Spleen (tissue), 7 donors: ENCODE data around the gene MACROD2.

Experiments
- POLR2A ChIP-seq, 3 donors: fragments of 450-650 bp; IDR thresholded peaks; one replicate each; pipeline ENCODE4 v1.5.1; 2017; ENCODE audit warnings: antibody characterized with exemption in 3 of 3, mild to moderate bottlenecking in 1 of 3
- TF ChIP-seq, protein P1 (sequence below), 11 experiments: fragments of 200-600 bp in 7 of 11; fragments of 450-650 bp in 4 of 11; sonication (generic) in 4 of 11; IDR thresholded peaks in 8 of 11; conservative IDR thresholded peaks in 3 of 11; 1 replicate in 7 of 11; 2 replicates in 4 of 11; pipeline versions ENCODE4 v1.4.0 to v1.8.0; 2016 to 2021; ENCODE audit warnings: antibody characterized with exemption in 11 of 11, inconsistent platforms in 4 of 11, mild to moderate bottlenecking in 1 of 11
- donor health status: DM: no; HTN: no; CAD: no; lungs with moderate emphysema.
- donor health status: DM: no; HTN: no; CAD: no.
- donor health status: DM: no; HTN: no; CAD: no.

DNA sequence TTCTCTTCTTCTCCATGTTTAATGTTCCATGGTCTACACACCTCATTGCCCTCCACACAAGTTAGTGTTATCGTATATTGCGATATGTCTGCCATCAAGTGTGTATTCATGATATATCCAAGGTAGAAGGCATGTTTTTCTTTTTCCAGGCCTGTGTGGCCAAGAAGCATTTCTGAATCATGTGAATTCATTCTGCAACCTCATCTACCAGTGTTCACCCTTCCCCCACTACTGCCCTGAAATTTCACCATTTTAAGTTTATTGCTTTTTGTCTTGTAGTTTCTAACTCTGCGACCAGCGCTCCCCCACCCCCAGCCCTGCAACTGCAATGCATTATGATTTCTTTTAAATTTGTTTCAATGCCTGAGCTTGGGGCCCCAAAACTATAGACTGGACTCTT is 960.1 kb downstream of the MACROD2 start:
- TF ChIP-seq, protein P1, sequence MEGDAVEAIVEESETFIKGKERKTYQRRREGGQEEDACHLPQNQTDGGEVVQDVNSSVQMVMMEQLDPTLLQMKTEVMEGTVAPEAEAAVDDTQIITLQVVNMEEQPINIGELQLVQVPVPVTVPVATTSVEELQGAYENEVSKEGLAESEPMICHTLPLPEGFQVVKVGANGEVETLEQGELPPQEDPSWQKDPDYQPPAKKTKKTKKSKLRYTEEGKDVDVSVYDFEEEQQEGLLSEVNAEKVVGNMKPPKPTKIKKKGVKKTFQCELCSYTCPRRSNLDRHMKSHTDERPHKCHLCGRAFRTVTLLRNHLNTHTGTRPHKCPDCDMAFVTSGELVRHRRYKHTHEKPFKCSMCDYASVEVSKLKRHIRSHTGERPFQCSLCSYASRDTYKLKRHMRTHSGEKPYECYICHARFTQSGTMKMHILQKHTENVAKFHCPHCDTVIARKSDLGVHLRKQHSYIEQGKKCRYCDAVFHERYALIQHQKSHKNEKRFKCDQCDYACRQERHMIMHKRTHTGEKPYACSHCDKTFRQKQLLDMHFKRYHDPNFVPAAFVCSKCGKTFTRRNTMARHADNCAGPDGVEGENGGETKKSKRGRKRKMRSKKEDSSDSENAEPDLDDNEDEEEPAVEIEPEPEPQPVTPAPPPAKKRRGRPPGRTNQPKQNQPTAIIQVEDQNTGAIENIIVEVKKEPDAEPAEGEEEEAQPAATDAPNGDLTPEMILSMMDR (IDR thresholded peaks at IDR 0.05 in 8 of 11, conservative IDR thresholded peaks at IDR 0.05 in 3 of 11), result no peak
- TF ChIP-seq POLR2A (IDR thresholded peaks at IDR 0.05), result no peak
